Body of pancreas (tissue), 4 donors: ENCODE measurements around the gene HMCN1. TPM values are rescaled to one million over a fixed set of nuclear protein-coding genes. Genes with fewer than 3 reads are reported as not detected.

Experiments used
- ATAC-seq: fragments of 150-250 bp; one replicate; pipeline ENCODE4 v1.9.1; 2016
- DNase-seq, 4 donors: peaks; one replicate each; pipeline ENCODE4 v3.0.0-alpha.2; 2019
- H3K27ac ChIP-seq, 4 donors: fragments of 200-600 bp; sonication (generic); 1 replicate in 3 of 4; 2 replicates in 1 of 4; pipeline versions ENCODE4 v1.5.1 to v1.6.1; 2016 to 2019; ENCODE audit warnings: mild to moderate bottlenecking in 1 of 4, mixed read lengths in 1 of 4, moderate library complexity in 1 of 4
- H3K27me3 ChIP-seq, 2 donors: fragments of 200-600 bp; sonication (generic); one replicate each; pipeline ENCODE4 v1.6.0; 2016; ENCODE audit warnings: mild to moderate bottlenecking in 1 of 2
- H3K36me3 ChIP-seq, 2 donors: fragments of 200-600 bp; sonication (generic); replicated peaks in 1 of 2; 2 replicates each; pipeline ENCODE4 v1.5.1; 2016; ENCODE audit warnings: low read depth in 2 of 2; ENCODE audit not compliant: insufficient read depth in 1 of 2
- H3K4me1 ChIP-seq: fragments of 200-600 bp; sonication (generic); one replicate; pipeline ENCODE4 v1.6.0; 2016
- H3K4me3 ChIP-seq, 2 donors: fragments of 200-600 bp; sonication (generic); 1 replicate in 1 of 2; 2 replicates in 1 of 2; pipeline ENCODE4 v1.5.1; 2016 to 2019
- H3K9me3 ChIP-seq, 3 donors: fragments of 200-600 bp; sonication (generic); 1 replicate in 2 of 3; 2 replicates in 1 of 3; pipeline ENCODE4 v1.5.1; 2016
- POLR2A ChIP-seq, 3 donors: fragments of 450-650 bp; IDR thresholded peaks; one replicate each; pipeline ENCODE4 v1.6.1; 2016; ENCODE audit warnings: antibody characterized with exemption in 3 of 3, mild to moderate bottlenecking in 2 of 3
- WGBS, 2 donors: methylation state at CpG; one replicate each; pipeline ENCODE4 v1.1.5; 2017; 5-methylcytosine and 5-hydroxymethylcytosine counted together
- intact Hi-C: fragments of 100-400 bp; cut with DNase I; formaldehyde crosslinking; loops from one replicate; pipeline ENCODE4 v1.15.1; 2023
- total RNA-seq, 2 donors: library from RNA; depleted of rRNA; stranded (reverse); fragments of >200 nt; gene quantifications; one replicate each; pipeline ENCODE4 v1.1.0, GENCODE V29; 2016
- TF ChIP-seq, protein P1 (sequence below), 7 experiments: fragments of 450-650 bp in 4 of 7; fragments of 200-600 bp in 3 of 7; sonication (generic) in 3 of 7; IDR thresholded peaks; one replicate each; pipeline ENCODE4 v1.5.1; 2016 to 2019; ENCODE audit warnings: antibody characterized with exemption in 7 of 7

HMCN1 gene
- total RNA-seq, 2 donors from 2014 or later = 2.1 to 2.3 TPM

DNA sequence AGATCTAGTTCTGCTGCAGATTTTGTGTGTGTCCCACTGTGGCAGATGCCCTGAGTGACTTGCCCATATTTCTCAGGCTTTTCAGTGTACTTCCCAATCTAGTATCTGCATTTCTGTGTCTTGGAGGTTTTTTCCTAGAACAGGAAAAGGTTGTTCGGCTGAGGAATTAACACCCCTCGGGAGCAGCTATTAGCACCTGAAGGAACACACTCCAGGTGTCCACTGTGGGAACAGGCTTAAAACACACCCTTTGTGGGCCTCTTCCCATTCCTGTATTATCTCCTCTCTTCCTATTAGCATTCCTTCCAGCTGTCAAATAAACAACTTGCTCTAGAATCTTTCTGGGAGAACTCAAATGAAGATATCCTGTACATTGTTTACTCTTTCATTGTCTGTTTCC lies 178.3 kb downstream of the HMCN1 start:
- intact Hi-C loops = no loop called here
- WGBS, 2 donors = 30 to 42% methylated on average over 2 of the region's 2 CpGs
- Histone ChIP-seq H3K4me1 (no peaks in the 10 kb centered on the region), H3K27ac (no peak overlapping the region), H3K9me3 (no peaks in the 10 kb centered on the region), H3K4me3 (no peak overlapping the region), H3K27me3 (no peaks in the 10 kb centered on the region), H3K36me3 (no peaks in the 10 kb centered on the region)
- DNase-seq (no peak), ATAC-seq (no peak)
- no peak for TF ChIP-seq POLR2A (IDR thresholded peaks at IDR 0.05)
- TF ChIP-seq, protein P1, sequence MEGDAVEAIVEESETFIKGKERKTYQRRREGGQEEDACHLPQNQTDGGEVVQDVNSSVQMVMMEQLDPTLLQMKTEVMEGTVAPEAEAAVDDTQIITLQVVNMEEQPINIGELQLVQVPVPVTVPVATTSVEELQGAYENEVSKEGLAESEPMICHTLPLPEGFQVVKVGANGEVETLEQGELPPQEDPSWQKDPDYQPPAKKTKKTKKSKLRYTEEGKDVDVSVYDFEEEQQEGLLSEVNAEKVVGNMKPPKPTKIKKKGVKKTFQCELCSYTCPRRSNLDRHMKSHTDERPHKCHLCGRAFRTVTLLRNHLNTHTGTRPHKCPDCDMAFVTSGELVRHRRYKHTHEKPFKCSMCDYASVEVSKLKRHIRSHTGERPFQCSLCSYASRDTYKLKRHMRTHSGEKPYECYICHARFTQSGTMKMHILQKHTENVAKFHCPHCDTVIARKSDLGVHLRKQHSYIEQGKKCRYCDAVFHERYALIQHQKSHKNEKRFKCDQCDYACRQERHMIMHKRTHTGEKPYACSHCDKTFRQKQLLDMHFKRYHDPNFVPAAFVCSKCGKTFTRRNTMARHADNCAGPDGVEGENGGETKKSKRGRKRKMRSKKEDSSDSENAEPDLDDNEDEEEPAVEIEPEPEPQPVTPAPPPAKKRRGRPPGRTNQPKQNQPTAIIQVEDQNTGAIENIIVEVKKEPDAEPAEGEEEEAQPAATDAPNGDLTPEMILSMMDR (IDR thresholded peaks at IDR 0.05) = no peak

GRCh38 chr1:185914089-185914488 lies 179.9 kb downstream of the HMCN1 start:
- DNase-seq (no peak), ATAC-seq (no peak)
- 64 to 77% methylated on average over 1 of the region's 1 CpG for WGBS, 2 donors
- no peaks in the 10 kb centered on the region for H3K27me3 ChIP-seq
- no peaks in the 10 kb centered on the region for H3K36me3 ChIP-seq
- no peak overlapping the region for H3K4me3 ChIP-seq
- intact Hi-C loops = no loop called here
- no peaks in the 10 kb centered on the region for H3K9me3 ChIP-seq
- H3K27ac ChIP-seq = no peak overlapping the region
- no peaks in the 10 kb centered on the region for H3K4me1 ChIP-seq
- TF ChIP-seq, protein P1 (IDR thresholded peaks at IDR 0.05) = no peak
- no peak for TF ChIP-seq POLR2A (IDR thresholded peaks at IDR 0.05)

GRCh38 chr1:185916861-185917260 lies 182.7 kb downstream of the HMCN1 start:
- DNase-seq (no peak), ATAC-seq (no peak)
- no peak overlapping the region for H3K4me3 ChIP-seq
- no peaks in the 10 kb centered on the region for H3K36me3 ChIP-seq
- intact Hi-C loops = no loop called here
- no peak overlapping the region for H3K27ac ChIP-seq
- TF ChIP-seq POLR2A (IDR thresholded peaks at IDR 0.05) = no peak
- TF ChIP-seq, protein P1 (IDR thresholded peaks at IDR 0.05) = no peak
- H3K4me1 ChIP-seq = no peaks in the 10 kb centered on the region
- H3K9me3 ChIP-seq = no peaks in the 10 kb centered on the region
- H3K27me3 ChIP-seq = no peaks in the 10 kb centered on the region

GRCh38 chr1:185917646-185918045 lies 183.5 kb downstream of the HMCN1 start:
- intact Hi-C loops = no loop called here
- 60 to 72% methylated on average over 3 of the region's 3 CpGs for WGBS, 2 donors
- TF ChIP-seq POLR2A (IDR thresholded peaks at IDR 0.05) = no peak
- TF ChIP-seq, protein P1 (IDR thresholded peaks at IDR 0.05) = no peak
- no peak overlapping the region for H3K4me3 ChIP-seq
- ATAC-seq = no peak
- H3K27me3 ChIP-seq = no peaks in the 10 kb centered on the region
- no peak for DNase-seq
- H3K27ac ChIP-seq = no peak overlapping the region
- no peaks in the 10 kb centered on the region for H3K36me3 ChIP-seq
- no peaks in the 10 kb centered on the region for H3K4me1 ChIP-seq
- no peaks in the 10 kb centered on the region for H3K9me3 ChIP-seq

- no peaks in the 10 kb centered on the region for H3K36me3 ChIP-seq
- no peaks in the 10 kb centered on the region for H3K27me3 ChIP-seq
- intact Hi-C loops = no loop called here
- DNase-seq (no peak), ATAC-seq (no peak)
- H3K9me3 ChIP-seq = no peaks in the 10 kb centered on the region
- no peak overlapping the region for H3K4me3 ChIP-seq
- TF ChIP-seq, protein P1 (IDR thresholded peaks at IDR 0.05) = no peak
- no peak for TF ChIP-seq POLR2A (IDR thresholded peaks at IDR 0.05)
- H3K4me1 ChIP-seq = no peaks in the 10 kb centered on the region
- no peak overlapping the region for H3K27ac ChIP-seq
- WGBS, 2 donors = 38 to 42% methylated on average over 3 of the region's 3 CpGs
Observed at GRCh38 chr1:185920602-185921001, 186.4 kb downstream of the HMCN1 start.
